GM21447 (cell line): ENCODE data around the gene SETD6.

Experiments used
- ATAC-seq: cut with Tn5 transposase; IDR thresholded peaks from one replicate; pipeline ENCODE4 v1.9.1; 2021; ENCODE audit not compliant: unreplicated experiment

Gene SETD6

DNA sequence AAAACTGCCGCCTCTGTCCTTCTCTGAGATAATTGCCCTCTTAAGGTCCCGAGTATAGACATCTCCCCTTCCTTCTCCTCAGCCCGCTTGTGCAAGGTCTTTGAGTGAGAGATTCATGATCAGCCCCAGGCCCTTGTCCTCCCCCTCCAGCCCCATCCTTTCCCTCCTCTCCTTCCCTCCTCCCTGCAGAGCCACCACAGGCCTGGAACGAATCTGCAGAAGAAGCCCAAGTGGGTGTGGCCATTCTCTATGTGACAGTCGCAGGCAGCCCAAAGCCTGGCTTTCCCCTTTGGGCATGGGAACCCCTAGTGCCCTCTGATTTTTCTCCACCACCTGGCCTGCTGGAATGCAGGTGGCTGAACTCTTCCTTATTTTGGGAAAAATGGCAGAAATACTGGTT lies 22.6 kb upstream of the SETD6 start:
- no peak for ATAC-seq

- no peak for ATAC-seq
Observed at GRCh38 chr16:58493756-58494431, 21.4 kb upstream of the SETD6 start.

DNA sequence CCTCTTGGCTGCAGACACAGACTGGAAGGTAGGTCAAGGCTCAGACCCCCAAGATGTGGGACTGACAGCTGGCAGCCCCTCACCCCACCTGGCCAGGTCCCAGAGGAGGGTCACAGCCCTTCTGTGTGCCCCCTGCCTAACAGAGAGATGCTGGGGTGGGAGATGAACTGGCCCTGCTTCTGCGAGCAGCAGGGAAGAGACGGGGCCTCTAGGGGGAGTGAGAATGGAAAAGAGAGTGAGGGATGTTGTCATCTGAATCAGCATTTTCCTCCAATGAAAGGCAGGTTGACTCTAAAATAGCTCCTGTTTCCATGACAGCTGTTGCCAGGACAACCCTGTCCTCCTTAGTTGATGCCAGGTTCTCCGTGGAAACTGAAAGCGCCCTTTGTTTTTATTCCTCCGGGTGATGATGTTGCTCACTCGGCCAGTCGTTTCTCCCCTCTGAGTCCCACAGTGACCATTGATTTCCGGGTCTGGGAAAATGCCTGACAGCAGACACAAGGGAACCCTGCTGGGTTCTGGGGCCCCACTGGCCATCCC lies 20.3 kb upstream of the SETD6 start:
- peak; percentile 79 for ATAC-seq

DNA sequence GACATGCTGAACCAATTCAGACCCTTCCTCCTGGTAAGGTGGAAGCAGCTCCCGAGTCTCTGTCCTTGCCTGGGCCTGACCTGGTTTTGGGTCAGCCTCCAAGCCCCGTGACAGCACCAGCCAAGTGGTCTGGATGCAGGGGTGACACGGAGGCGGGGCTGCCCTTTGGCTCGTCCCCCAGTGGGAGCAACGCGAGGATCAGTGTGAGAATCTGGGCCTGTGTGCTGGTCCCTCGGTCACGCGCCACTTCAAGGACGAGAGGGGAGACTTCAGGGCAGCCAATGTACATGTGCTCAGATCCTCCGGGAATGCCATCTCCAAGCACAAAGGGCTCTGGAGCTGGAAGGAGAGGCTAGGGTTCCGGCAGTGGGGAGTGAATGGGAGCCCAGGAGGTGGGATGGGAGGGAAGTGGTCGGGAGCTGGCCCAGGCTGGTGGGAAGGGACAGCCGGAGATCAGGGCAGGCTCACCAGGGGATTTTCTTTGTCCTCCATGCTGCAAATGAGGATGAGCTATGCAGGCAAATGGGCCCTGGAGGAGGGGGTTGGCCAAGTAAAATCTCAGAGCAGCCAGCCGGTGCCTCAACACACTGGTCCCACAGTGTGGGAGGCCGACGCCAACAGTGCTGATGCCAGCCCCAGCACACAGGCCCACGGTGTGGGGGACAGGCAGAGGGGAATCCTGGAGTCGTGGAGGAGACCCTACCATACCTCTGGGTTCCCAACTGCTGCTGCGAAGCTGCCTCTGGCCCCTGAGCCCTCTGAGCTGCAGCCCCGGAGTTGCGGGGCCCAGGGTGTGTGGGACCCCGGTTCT lies 19.6 kb upstream of the SETD6 start:
- ATAC-seq = no peak

DNA sequence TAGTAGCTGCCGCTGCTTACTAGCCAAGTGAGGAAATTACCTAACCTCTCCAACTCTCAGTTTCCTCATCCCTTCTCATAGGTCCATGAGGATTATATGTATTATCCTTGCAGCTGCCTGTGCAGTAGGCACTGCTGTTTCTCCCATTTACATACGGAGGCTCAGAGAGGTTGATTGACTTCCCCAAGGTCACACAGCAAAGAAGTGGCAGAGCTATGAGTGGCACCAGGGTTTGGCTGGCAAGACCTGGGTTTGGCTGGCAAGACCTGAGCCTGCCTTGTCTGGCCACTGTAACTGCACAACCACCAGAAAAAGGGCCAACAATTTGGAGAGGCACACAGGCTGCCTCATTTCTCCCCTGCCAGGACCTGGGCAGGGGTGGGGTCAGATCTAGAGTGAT lies 17.8 kb upstream of the SETD6 start:
- no peak for ATAC-seq

DNA sequence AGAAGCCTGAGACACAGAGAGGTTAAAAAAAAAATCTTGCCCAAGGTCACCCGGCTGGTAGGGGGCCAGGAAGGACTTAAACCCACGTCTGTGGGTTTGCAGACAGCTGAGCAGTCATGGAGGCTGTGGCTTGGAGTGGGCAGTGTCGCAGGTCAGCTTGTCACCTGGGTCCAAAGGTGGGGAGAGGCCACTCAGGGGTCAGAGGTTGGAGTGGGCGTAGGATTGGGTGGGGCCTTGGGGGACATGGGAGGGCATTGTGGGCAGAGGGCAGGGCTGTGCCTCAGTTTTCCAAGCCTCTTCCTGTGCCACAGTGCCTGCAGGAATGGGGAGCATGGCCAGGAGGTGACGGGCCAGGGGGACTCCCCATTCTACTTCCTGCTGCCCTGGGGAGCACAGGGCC lies 17.4 kb upstream of the SETD6 start:
- ATAC-seq = no peak

GRCh38 chr16:58498341-58499091 lies 16.8 kb upstream of the SETD6 start:
- no peak for ATAC-seq

DNA sequence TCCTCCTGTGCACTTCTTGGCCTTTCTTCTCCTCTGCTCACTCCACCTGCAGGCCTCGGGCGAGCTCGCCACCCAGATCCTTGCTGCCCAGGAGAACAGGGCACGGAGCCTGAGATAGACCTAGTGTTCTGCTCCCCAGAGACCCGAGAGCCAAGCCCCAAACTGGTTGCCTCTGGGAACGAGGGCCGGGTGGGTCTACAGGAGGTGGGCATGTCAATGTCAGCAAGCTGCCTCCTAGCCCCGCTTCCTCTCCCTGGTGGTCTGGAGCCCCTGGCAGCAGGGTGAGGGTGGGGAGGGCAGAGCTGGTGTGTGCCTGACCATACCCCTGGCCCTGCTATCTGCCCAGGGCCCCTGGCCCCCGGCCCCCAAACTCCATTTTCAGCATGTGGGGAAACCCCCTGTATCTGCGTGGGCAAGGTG lies 16.2 kb upstream of the SETD6 start:
- no peak for ATAC-seq

DNA sequence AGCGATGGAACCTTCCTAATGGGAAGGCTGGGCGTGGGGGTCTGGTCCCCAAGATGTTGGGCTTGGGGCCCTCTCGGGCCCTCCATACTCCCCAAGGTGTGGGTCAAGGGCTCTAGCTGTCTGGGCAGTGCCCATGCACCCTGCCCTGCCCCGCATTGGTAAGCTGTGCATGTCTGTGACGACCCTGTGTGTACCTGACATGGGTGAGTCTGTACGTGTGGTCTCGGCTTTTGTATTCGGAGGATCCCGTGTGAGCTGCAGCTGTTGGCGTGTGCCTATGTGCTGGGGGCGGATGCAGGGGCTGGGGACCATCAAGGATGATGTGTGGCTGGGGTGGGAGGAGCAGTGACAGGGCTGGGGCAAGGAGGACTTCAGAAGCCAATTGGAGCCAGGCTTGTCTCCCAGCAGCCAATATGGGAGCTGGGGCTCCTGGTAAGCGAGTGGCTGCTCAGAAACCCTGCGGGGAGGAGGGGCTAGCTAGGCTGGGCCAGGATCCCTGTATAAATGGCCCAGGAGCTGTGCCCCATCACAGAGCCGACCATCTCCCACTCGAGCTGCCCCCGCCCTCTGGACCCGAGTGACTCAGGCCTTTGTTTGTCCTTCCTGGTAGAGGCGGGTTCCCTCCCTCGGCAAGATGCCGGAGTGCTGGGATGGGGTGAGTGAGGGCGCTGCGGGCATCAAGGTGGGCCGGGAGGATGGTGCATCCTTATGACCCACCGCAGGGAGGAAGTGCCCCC lies 15.5 kb upstream of the SETD6 start, which contains the start of gene NDRG4:
NDRG4 (plus strand) TSS at position 529 of the 737 bp plus-strand sequence; CDS start at position 635, 106 bp downstream.
- ATAC-seq = no peak

GRCh38 chr16:58500430-58501241 lies 14.7 kb upstream of the SETD6 start:
- no peak for ATAC-seq

DNA sequence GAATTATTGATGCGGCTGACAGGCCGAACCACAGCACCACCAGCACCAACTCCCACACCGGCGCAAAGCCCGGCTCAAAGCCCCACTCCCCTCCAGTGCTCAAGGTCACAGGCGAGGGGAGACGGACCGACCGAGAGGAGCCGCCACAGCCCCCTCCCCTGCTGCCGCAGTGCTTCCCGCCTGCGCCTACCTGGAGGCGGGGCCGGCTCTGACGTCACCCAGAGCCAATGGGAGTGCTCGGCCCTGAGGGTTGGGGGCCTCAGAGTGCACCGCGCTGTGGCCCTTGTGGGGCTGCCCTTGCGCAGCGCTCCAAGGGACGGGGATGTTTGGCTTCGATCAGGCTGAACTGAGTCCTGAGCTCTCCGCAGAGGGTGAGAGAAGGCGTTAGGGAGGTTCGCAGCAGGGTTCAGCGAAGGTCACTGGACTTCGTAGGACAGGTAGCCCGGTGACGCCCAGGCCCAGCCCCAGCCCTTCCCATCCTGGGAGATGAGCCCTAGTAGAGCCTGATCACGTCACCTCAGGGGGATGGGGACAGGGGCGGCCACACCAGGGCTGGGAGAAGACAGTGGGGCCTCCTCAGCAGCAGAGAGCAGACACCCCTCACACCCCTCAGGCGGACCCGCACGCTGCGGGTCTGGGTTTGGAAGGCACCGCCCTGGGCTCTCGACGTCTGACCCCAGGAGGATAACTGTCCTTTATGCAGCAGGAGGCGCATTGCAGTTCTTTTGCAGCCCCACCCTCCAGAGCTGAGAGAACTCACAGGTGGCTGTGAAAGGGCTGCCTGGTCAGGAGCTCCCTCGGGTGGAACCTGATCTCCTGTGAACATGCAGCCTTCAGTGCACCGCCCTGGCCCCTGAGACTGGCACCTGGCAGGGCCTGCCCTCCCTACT lies 13.8 kb upstream of the SETD6 start:
- no peak for ATAC-seq

DNA sequence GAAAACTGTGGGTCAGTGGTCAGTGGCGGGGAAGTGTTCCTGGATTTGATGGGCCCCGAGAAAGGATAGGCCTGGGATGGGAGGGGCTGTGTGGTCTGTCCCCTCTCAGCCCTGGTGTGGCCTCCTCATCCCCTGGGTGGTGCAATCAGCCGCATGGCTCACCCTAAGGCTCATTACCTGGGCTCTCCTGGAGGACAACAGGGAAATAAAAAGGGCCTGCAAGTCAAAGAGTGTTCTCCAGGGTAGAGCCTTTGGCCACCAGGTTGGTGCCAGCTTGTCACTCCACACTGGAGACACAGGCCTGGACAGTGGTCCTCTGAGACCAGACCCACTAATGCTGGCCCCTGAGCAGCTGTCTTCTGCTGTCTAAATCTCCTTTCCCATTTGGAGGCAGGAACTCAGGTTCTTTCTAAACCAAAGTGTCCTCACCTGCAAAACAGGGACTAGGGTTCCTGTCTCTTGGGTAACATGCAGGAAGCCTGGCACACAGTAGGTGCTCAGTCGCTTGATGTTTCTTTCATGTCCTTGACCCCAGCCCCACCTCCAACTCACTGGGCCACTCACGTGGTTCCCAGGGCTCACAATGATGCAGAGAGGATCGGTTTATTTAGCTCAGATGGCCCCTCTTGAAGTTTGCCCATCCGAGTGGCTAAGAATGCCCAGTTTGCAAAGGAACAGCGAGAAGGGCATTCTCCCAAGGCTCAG lies 12.9 kb upstream of the SETD6 start:
- no peak for ATAC-seq

DNA sequence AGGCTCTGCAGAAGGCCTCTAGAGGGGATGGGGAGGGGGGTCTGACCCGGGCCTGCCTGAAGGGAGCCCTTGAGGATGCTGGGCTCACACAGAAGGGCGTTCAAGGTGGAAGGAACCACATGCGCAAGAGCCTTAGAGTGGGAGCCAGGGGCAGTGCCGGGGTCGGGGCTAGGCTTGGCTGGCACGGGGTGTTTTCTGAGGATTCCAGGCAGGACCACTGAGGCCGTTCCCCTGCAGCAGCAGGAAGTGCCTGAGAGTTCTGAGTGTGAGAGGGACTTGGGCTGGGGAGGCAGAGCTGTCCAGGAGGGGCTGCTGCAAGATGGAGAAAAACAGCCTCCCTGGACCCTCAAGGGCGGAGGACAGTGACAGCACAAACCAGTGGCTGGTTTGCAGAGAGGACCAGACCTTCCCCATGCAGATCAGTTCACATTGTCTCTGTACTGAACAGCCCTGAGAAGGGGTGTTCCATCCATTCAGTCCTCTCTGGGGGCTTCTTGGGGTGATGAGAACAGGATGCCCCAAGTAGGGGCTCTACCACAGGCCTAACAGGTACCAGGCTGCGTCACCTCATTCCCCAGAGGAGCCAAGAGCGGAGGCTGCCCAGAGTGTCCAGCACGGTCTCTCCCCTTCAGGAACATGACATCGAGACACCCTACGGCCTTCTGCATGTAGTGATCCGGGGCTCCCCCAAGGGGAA lies 12.0 kb upstream of the SETD6 start:
- no peak for ATAC-seq

GRCh38 chr16:58503863-58504688 lies 11.2 kb upstream of the SETD6 start:
- ATAC-seq = no peak

- no peak for ATAC-seq
Observed at GRCh38 chr16:58506241-58507194, 8.8 kb upstream of the SETD6 start.
